ENCODE data around the gene DLGAP4.

GRCh38 chr20:36481380-36482043 is 175.4 kb downstream of the DLGAP4 start:
- TF ChIP-seq STAT6 (CRISPR knock-in tag; IDR thresholded peaks at IDR 0.05; ENCODE audit: borderline replicate concordance) (no peak), EZH2 (conservative IDR thresholded peaks at IDR 0.05; ENCODE audit: low read depth, low read length) (no peak), CTCF (CRISPR knock-in tag; IDR thresholded peaks at IDR 0.05) (0 out of 2 replicates have a peak, but pooled peaks have one; percentile 9), ZUFSP (CRISPR knock-in tag; IDR thresholded peaks at IDR 0.05; ENCODE audit: borderline replicate concordance) (no peak), RAD21 (CRISPR knock-in tag; IDR thresholded peaks at IDR 0.05) (no peak), MXD1 (CRISPR knock-in tag; IDR thresholded peaks at IDR 0.05) (no peak), HOXA7 (CRISPR knock-in tag; IDR thresholded peaks at IDR 0.05) (no peak), ARID5B (CRISPR knock-in tag; IDR thresholded peaks at IDR 0.05) (no peak), SNAI1 (CRISPR knock-in tag; IDR thresholded peaks at IDR 0.05; ENCODE audit: borderline replicate concordance) (no peak), GTF2F1 (IDR thresholded peaks at IDR 0.05; ENCODE audit: low read length) (no peak), RNF2 (conservative IDR thresholded peaks at IDR 0.05; ENCODE audit: low read depth) (no peak), USF2 (IDR thresholded peaks at IDR 0.05; ENCODE audit: low read depth, low read length) (no peak), USF2 (CRISPR knock-in tag; IDR thresholded peaks at IDR 0.05; ENCODE audit: borderline replicate concordance) (no peak), SIN3A (IDR thresholded peaks at IDR 0.05; ENCODE audit: borderline replicate concordance, low read depth, low read length) (no peak)

All from HepG2 (cell line).